ENCODE data around the gene CLDN5.

The CLDN5 gene

DNA sequence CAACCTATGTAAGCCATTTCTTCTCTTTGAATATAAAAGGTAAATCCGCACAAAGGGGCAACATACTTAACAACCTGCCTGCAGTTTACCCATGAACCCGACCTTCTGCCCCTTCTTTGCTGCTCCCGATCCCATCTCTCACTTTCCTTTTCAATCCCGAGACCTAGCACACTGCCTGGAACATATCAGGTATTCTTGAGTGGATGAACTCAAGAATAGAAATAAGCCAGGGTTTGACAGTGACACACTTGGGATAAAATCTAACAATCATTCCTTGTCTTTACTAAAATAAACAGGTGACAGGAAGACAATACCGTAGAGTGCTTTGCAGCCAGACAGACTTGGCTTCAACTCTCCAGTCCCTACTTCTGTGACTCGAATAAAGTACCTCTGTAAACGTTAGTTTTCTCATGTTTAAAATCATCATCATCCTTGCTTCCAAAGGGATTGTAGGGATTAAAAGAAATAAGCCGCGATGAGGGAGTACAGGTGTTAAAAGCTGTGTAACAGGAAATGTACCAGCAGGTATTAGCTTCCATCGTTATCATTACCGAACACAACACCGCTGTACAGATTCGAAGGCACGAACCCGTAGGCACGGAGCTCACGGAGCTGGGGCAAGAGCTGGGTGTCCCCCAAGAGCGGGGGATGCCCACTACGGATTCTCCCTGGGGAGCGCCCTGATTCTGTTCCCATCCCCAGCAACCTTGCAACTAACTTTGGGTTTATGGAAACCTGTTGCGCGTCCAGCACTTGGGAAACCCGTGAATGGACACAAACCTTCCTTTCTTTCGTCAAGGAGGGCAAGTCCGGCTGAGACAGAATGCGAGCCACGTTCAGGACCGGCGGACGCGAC is 45.9 kb downstream of the CLDN5 start:
- DNase-seq, result no peak

DNA sequence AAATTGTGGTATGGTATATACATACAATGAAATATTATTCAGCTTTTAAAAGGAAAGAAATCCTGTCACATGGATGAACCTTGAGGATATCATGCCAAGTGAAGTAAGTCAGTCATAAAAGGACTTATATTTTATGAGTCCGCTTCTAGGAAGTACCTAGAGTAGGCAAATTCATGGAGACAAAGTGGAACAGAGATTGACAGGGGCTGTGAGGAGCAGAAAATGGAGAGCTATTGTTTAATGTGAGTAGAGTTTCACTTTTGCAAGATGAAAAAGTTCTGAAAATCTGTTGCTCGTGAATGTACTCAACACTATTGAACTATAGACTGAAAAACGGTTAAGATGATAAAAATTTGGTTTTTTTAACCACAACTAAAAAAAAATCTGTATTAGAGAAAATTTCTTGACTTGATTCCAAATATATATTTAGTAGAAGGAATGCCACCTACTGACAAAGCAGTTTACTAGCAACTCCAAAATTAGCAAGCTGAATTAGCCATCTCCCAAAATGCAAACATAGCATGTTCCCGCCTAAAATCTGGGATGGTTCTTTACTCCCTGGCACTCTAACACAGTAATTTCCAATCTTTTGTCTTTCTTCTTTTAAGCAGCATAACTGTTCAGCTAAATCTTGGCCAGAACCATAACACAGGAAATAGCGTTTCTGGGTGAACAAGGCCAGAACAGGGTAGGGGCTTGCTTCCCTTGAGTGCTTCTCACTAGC is 46.7 kb downstream of the CLDN5 start:
- DNase-seq, result peak; percentile 7

DNA sequence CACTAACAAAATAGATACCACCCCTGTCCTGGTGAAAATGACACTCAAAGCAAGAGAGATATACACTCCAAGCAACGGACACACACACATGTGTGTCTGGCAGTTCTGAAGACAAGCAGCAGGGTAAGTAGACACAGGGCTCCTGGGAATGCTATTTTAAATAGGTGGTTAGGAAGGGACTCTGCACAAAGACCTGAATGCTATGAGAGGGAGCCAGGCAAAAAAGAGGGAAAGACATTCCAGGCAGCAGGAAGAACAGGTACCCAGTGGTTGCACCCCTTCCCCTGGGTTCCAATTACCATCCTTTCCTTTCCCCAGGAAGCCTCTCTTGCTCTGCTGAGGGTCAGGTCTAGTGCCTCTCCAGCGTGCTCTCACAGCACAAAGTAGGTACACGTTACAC is 48.2 kb downstream of the CLDN5 start:
- DNase-seq, result no peak

DNA sequence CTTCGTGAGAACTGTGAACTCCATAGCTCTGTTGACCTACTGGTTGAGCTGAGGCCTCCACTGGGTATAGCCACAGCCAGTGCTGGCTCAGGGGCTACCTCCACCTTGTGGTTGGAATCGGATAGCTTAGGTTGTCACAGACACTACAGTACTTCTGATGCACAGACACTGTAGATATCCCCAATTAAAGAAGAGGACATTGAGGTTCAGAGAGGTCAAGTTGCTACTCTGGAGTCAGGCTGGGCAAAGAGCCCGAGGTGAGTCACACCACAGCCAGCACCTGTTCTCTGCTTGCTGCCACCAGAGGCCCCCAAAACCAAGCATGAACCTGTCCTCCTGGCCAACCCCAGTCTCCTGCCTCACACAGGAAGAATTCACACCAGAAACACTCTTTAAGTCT is 50.6 kb downstream of the CLDN5 start:
- DNase-seq, result no peak

Data from fibroblast of upper back skin (primary cell).